PC-3 (cell line): ENCODE data around the gene CARS1. TPM values are rescaled to one million over a fixed set of nuclear protein-coding genes. Genes with fewer than 3 reads are reported as not detected.

Experiments
- ATAC-seq: fragments of 200-7000 bp; cut with Tn5 transposase; 2 replicates; pipeline ENCODE4 v1.9.1; 2020; ENCODE audit warnings: mild to moderate bottlenecking, moderate library complexity
- BruUV-seq: library from RNA; stranded (reverse); fragments of 400-500 nt; replicated peaks from 2 replicates; lab custom pipeline; 2021; lab: Mats Ljungman, UMichigan
- CTCF ChIA-PET: fragments of 300-600 bp; sonication (Branson Sonifier 250); formaldehyde crosslinking; loops from one replicate; lab custom pipeline; 2022; ENCODE audit warnings: antibody characterized with exemption; lab: Charles Lee
- POLR2A ChIA-PET: fragments of 300-600 bp; sonication (Branson Sonifier 250); formaldehyde crosslinking; loops from one replicate; lab custom pipeline; 2022; ENCODE audit warnings: antibody characterized with exemption; ENCODE audit not compliant: unreplicated experiment; lab: Charles Lee
- DNase-seq: peaks from one replicate; pipeline ENCODE4 v3.0.0-alpha.2; 2015
- H2AFZ ChIP-seq: fragments of 300-600 bp; sonication (generic); 2 replicates; pipeline ENCODE4 v1.6.0; 2016; ENCODE audit warnings: antibody characterized with exemption, low read length
- H3F3A ChIP-seq: fragments of 300-600 bp; sonication (generic); one replicate; pipeline ENCODE4 v1.6.0; 2017; ENCODE audit warnings: antibody characterized with exemption, low read length, control low read depth, mild to moderate bottlenecking; ENCODE audit not compliant: unreplicated experiment
- H3K27ac ChIP-seq: fragments of 300-600 bp; sonication (generic); 2 replicates; pipeline ENCODE4 v1.5.1; 2016; ENCODE audit warnings: mild to moderate bottlenecking, low read length
- H3K27me3 ChIP-seq: fragments of 300-600 bp; sonication (generic); 2 replicates; pipeline ENCODE4 v1.6.1; 2016; ENCODE audit warnings: low read length, mixed read lengths
- H3K36me3 ChIP-seq: fragments of 300-600 bp; sonication (generic); 2 replicates; pipeline ENCODE4 v1.6.1; 2016; ENCODE audit warnings: low read depth, mixed run types, low read length, mixed read lengths
- H3K4me1 ChIP-seq: fragments of 300-600 bp; sonication (generic); 2 replicates; pipeline ENCODE4 v1.5.1; 2016; ENCODE audit warnings: low read length; ENCODE audit not compliant: insufficient read depth
- H3K4me2 ChIP-seq: fragments of 300-600 bp; sonication (generic); 2 replicates; pipeline ENCODE4 v1.6.0; 2016; ENCODE audit warnings: low read length
- H3K4me3 ChIP-seq: fragments of 300-600 bp; sonication (generic); 2 replicates; pipeline ENCODE4 v1.5.1; 2016; ENCODE audit warnings: mild to moderate bottlenecking, low read length, mixed read lengths
- H3K79me2 ChIP-seq: fragments of 300-600 bp; sonication (generic); 2 replicates; pipeline ENCODE4 v1.6.1; 2017; ENCODE audit warnings: low read length, mixed read lengths
- H3K9ac ChIP-seq: fragments of 300-600 bp; sonication (generic); 2 replicates; pipeline ENCODE4 v1.6.0; 2016; ENCODE audit warnings: mild to moderate bottlenecking, low read length
- H3K9me2 ChIP-seq: fragments of 300-600 bp; sonication (generic); replicated peaks from 2 replicates; pipeline ENCODE4 v1.6.1; 2016; ENCODE audit warnings: mixed run types, low read length, mixed read lengths
- H3K9me3 ChIP-seq: fragments of 300-600 bp; sonication (generic); 2 replicates; pipeline ENCODE4 v1.6.1; 2016; ENCODE audit warnings: low read length, mixed read lengths
- H4K20me1 ChIP-seq: fragments of 300-600 bp; sonication (generic); 2 replicates; pipeline ENCODE4 v1.6.1; 2016; ENCODE audit warnings: low read length, mixed read lengths
- EZH2 ChIP-seq: fragments of 300-600 bp; sonication (generic); IDR thresholded peaks from one replicate; pipeline ENCODE4 v1.6.1; 2017; ENCODE audit warnings: antibody characterized with exemption, mild to moderate bottlenecking, low read length; ENCODE audit not compliant: unreplicated experiment
- EZH2phosphoT487 ChIP-seq: fragments of 300-600 bp; sonication (generic); IDR thresholded peaks from 2 replicates; pipeline ENCODE4 v1.6.1; 2018; ENCODE audit warnings: mild to moderate bottlenecking, antibody characterized with exemption, low read length, borderline replicate concordance
- intact Hi-C: fragments of 100-400 bp; cut with micrococcal nuclease; formaldehyde crosslinking; loops from 2 replicates; pipeline ENCODE4 v1.9.0; 2023
- total RNA-seq: library from RNA; depleted of rRNA; stranded (reverse); fragments of >200 nt; gene quantifications from 2 replicates; pipeline ENCODE4 v1.2.3, GENCODE V29; 2014
- TF ChIP-seq, protein P1 (sequence below): fragments of 300-600 bp; sonication (generic); conservative IDR thresholded peaks from 2 replicates; pipeline ENCODE4 v1.5.1; 2017; ENCODE audit warnings: antibody characterized with exemption, low read depth, mild to moderate bottlenecking, low read length

The CARS1 gene
- total RNA-seq, 1 experiment from 2014 or later, result 39.7 TPM

DNA sequence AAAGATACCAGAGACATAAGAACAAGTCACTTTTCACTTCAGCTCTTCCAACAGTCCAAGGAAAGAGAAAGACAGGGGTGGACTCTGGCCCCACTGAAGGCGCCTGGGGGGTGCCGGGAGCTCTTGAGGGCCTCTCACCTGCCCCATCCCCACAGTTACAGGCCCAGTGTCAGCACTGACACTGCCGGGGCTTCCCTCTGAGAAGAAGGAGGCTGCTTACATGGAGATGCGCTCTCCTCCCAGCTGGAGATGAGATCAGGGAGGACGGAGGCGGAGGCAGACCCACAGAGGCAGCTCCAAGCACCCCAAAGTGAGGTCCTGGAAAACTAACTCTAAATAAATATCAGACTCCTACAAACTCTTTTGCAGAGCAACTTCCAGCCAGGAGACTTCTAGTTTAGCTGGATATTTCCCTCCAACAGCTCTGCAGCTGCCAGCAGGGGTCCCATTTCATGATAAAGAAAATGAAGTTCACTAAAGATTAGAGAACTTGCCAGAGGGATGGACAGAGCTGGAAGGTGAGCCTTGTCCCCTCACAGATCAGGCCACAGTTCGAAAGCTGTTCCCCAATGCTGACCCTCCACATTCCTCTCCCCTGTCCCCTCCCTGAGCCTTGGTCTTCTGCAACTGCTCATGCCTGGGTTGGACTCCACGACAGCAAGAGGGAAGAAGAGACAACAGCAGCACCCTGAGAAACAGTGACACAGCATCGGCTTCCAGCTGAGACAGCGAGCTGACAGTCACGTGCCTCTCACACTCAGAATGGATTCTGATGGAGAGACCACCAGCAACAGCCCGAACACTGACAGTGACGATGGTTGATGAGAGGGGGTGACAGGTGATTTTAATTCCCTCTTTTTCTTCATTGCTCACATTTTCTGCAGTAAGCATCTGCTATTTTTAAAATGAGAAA, 5.8 kb downstream of the CARS1 start:
- H3F3A ChIP-seq, result no peaks in the 10 kb centered on the region
- H4K20me1 ChIP-seq, result peaks cover 12% of the 10 kb centered on the region
- BruUV-seq, result no TSS peak
- no peak overlapping the region for H3K4me2 ChIP-seq
- H3K9ac ChIP-seq, result no peak overlapping the region
- CTCF ChIA-PET, result interaction anchor here (1.8 kb wide), 1 partner anchor 40 kb away, joined by 9 read pairs; no protein-coding TSS in a partner anchor
- ATAC-seq (no peak), DNase-seq (no peak)
- POLR2A ChIA-PET, result no interaction called here
- TF ChIP-seq, protein P1, sequence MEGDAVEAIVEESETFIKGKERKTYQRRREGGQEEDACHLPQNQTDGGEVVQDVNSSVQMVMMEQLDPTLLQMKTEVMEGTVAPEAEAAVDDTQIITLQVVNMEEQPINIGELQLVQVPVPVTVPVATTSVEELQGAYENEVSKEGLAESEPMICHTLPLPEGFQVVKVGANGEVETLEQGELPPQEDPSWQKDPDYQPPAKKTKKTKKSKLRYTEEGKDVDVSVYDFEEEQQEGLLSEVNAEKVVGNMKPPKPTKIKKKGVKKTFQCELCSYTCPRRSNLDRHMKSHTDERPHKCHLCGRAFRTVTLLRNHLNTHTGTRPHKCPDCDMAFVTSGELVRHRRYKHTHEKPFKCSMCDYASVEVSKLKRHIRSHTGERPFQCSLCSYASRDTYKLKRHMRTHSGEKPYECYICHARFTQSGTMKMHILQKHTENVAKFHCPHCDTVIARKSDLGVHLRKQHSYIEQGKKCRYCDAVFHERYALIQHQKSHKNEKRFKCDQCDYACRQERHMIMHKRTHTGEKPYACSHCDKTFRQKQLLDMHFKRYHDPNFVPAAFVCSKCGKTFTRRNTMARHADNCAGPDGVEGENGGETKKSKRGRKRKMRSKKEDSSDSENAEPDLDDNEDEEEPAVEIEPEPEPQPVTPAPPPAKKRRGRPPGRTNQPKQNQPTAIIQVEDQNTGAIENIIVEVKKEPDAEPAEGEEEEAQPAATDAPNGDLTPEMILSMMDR, result peak; percentile 30; the same call in 1 of the 2 replicates
- TF ChIP-seq EZH2, result no peak
- no peaks in the 10 kb centered on the region for H3K36me3 ChIP-seq
- no peaks in the 10 kb centered on the region for H3K27me3 ChIP-seq
- intact Hi-C loops, result no loop called here
- no peak overlapping the region for H2AFZ ChIP-seq
- no peak overlapping the region for H3K27ac ChIP-seq
- H3K4me3 ChIP-seq, result no peak overlapping the region
- no peaks in the 10 kb centered on the region for H3K9me3 ChIP-seq
- H3K9me2 ChIP-seq, result no peaks in the 10 kb centered on the region
- peaks cover 23% of the 10 kb centered on the region for H3K4me1 ChIP-seq
- H3K79me2 ChIP-seq, result peaks cover 92% of the 10 kb centered on the region

DNA sequence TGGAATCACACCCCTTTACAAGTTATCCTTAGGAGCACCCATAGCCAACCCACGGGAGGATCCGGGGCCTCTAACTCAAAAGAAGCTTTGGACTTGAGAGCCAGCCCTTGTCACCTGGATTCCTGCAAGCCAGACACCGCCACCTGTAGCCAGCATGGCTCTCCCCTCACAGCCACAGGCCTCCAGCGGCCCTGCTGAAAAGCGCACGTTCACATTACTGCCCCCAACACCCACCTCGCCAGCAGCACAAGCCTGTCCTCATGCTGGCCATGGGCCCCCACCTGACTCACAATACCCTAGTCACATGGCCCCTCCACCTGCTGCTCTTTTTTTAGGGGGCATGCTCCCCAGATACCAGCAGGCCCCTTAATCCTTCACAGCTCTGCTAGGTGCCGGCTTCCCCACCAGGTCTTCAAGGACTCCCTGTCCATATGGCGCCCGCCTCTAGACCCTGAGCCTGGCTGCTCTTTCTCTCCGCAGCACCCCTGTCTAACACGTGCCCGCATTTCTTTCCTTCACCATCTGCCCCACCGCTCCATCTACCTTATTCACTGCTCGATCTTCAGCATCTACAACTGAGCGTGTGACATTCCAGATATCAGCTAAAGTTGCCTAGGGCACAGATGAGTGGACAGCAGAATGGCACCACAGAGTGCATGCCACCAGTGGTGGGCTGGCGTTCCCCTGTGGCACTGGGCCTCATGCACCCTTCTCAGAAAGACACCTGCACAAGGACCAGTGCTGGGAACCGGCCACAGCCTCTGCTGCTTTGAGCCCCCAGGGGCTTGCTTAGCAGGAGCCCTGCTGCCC, 6.6 kb downstream of the CARS1 start:
- peak overlapping the region; percentile 76 for H3K4me2 ChIP-seq
- ATAC-seq (peak; percentile 13; the same call in 1 of the 2 replicates), DNase-seq (no peak)
- H3K27me3 ChIP-seq, result no peaks in the 10 kb centered on the region
- peaks cover 92% of the 10 kb centered on the region for H3K79me2 ChIP-seq
- peaks cover 8% of the 10 kb centered on the region for H4K20me1 ChIP-seq
- ChIA-PET POLR2A (interaction anchor here (0.6 kb wide), 1 partner anchor 11 kb away, joined by 3 read pairs; no protein-coding TSS in a partner anchor), CTCF (interaction anchor here (1.4 to 1.8 kb wide), 3 partner anchors 13 to 41 kb away, joined by 7 to 13 read pairs (median 9); no protein-coding TSS in a partner anchor)
- no peak overlapping the region for H3K9ac ChIP-seq
- no peak overlapping the region for H3K4me3 ChIP-seq
- no peaks in the 10 kb centered on the region for H3K36me3 ChIP-seq
- H3K4me1 ChIP-seq, result peaks cover 18% of the 10 kb centered on the region
- no peaks in the 10 kb centered on the region for H3K9me2 ChIP-seq
- no TSS peak for BruUV-seq
- H3K9me3 ChIP-seq, result no peaks in the 10 kb centered on the region
- no peak overlapping the region for H2AFZ ChIP-seq
- no peaks in the 10 kb centered on the region for H3F3A ChIP-seq
- intact Hi-C loops, result loop anchor here (1.0 kb wide), 1 partner anchor 8 kb away; no protein-coding TSS in a partner anchor
- no peak for TF ChIP-seq EZH2phosphoT487
- TF ChIP-seq EZH2, result no peak
- TF ChIP-seq, protein P1, result no peak
- peak overlapping the region; percentile 8; the same call in 1 of the 2 replicates for H3K27ac ChIP-seq
